PC-3 (cell line): ENCODE measurements around the gene MPLKIP.
"Not testable (repeated sequence)": the region's sequence is repeated elsewhere in the genome, so short reads cannot be mapped to it uniquely, and the experiment has no call there.

Experiments used
- CTCF ChIP-seq: fragments of 300-600 bp; sonication (generic); conservative IDR thresholded peaks from 2 replicates; pipeline ENCODE4 v1.5.1; 2017; ENCODE audit warnings: antibody characterized with exemption, low read depth, mild to moderate bottlenecking, low read length
- EZH2phosphoT487 ChIP-seq: fragments of 300-600 bp; sonication (generic); IDR thresholded peaks from 2 replicates; pipeline ENCODE4 v1.6.1; 2018; ENCODE audit warnings: mild to moderate bottlenecking, antibody characterized with exemption, low read length, borderline replicate concordance

GRCh38 chr7:40148247-40148580 is 13.8 kb upstream of the MPLKIP start:
- not testable (repeated sequence) for TF ChIP-seq CTCF, EZH2phosphoT487
